Activated effector memory CD4-positive, alpha-beta T cell treated with Interleukin-2 at 50 U/mL for 16 hours (primary cell): Measurements from ENCODE around the gene JPT2.

ENCODE experiments used
- DNase-seq: peaks from one replicate; pipeline ENCODE4 v3.0.0-alpha.2; 2020

The JPT2 gene

GRCh38 chr16:1653023-1653422 lies 25.1 kb upstream of the JPT2 start:
- no peak for DNase-seq

- no peak for DNase-seq
Measured at GRCh38 chr16:1654505-1655268, 23.4 kb upstream of the JPT2 start.

GRCh38 chr16:1655269-1655807 lies 22.7 kb upstream of the JPT2 start:
- no peak for DNase-seq

GRCh38 chr16:1655909-1656807 lies 21.9 kb upstream of the JPT2 start:
- DNase-seq: no peak

DNA sequence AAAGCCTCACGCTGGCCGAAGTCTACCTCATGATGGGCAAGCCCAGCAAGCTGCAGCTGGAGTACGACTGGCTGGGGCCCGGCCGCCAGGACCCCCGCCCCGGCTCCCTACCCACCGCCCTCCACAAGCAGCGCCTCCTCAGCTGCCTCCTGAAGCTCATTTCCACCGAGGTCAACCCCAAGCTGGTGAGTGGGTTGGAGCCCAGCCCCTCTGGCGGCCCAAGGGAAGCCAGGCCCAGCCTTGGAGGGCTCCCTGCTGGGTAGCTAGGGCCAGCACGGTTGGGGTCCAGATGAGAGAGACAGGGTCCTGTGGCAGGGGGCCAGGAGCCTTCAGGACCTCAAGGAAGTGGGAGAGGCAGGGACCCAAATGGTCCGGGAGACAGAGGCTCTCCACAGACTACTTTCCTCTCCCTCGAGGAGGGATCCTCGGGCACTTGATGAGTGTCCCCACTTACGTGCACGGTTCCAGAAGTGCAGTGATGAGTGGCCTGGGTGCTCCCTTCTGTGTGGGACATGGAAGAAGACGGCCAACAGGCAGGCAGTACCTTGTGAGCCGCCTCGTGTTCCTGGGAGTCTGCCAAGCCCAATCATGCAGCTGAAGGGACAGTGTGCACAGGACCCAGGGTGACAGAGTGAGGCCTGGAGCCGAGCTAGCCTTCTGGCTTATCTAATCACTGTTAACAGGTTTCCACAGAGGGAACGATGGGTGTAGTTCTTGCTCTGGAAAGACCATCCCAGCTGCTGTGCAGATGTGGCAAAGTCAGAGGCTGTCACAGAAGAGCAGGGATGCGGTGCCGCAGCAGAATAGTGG lies 21.1 kb upstream of the JPT2 start:
- DNase-seq: no peak

DNA sequence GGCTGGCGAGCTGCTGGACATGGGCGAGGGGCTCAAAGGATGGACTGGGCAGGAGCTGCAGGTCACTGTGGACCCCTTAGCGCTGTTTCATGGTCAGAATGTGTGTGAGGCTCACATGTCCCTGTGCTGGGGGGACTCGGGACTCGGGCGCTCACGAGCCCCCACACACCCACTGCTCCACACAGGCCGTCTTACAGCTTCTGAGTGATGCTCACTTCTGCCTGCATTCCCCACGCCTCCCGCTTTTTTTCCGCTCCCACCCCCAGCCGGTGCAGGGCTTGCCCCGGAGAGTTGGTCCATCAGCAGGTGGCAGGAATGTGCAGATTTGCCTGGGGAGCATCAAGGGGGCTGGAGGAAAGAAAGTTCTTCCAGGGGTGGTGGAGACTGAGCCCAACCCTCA lies 20.2 kb upstream of the JPT2 start:
- no peak for DNase-seq

- no peak for DNase-seq
Measured at GRCh38 chr16:1659031-1659430, 19.0 kb upstream of the JPT2 start.

DNA sequence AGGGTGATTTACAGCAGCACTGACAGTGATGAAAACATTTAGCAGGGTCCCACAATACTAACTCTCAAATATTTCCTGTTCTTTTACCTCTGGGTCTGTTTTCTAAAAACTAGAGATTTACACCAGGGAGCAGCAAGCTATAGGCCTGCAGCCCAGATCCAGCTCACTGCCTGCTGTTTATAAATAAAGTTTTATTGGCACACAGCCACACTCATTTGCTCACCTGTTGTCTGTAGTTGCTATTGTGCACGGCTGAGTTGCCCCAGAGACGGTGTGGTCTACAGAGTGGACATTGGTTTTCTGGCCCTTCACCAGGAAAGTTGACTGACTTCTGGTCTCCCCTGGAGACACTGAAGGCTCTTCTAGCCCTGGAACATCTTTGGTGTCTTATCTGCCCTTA lies 16.3 kb upstream of the JPT2 start:
- no peak for DNase-seq

DNA sequence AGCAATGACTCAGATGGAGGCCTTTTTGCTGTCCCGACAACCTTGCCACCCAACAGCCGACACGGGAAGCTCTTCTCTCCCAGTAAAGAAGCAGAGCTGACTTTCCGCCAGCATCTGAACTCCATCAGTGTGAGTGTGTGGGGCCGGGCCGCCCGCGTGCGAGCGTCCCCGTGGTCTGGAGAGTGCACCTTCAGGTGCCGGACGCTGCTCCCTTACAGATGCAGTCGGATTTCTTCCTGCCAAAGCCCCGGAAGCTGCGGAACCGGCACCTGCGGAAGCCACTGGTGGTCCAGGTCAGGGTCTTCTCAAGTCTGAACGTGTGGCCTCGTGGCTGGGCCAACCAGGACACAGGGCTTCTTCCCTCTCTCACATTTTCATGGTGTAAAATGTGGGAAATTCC lies 15.5 kb upstream of the JPT2 start:
- no peak for DNase-seq

DNA sequence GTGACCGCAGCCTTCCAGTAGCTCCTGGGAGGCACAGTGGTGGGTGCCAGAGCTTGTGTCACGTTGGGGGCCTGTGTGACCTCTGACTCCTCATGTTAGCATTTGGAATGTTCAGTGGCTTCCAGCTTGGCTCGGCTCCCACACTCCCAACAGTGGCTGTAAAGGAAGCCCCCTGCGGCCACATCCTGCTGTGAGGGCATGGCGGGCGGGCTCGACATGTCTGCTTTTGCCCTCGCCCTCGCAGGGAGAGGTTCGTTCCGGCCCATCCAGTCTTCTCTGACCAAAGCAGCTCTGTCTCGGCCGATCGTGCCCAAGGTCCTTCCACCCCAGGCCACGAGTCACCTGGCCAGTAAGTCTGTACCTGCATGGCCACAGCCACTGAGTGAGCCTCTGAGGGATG lies 12.2 kb upstream of the JPT2 start:
- no peak for DNase-seq

DNA sequence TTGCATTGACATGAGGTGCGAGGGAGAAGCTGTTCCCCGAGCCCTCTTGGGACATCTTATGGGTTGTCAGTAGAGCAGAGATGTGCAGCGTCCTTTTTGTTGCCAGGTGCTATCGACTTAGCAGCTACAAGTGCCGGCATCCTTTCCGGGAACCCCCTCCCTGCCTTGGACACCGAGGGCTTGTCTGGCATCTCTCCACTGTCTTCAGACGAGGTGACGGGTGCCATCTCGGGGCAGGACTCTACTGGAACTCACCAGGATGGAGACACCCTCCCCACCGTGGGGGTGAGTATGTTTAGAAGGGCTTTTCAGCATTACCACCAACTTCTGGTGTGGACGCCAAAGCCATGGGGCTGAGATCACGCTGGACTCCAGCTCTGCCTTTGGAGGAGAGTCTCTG lies 11.8 kb upstream of the JPT2 start:
- no peak for DNase-seq

GRCh38 chr16:1667271-1667670 lies 10.8 kb upstream of the JPT2 start:
- DNase-seq: no peak

GRCh38 chr16:1667916-1668315 lies 10.2 kb upstream of the JPT2 start:
- no peak for DNase-seq

- DNase-seq: no peak
Measured at GRCh38 chr16:1668612-1669319, 9.3 kb upstream of the JPT2 start.

DNA sequence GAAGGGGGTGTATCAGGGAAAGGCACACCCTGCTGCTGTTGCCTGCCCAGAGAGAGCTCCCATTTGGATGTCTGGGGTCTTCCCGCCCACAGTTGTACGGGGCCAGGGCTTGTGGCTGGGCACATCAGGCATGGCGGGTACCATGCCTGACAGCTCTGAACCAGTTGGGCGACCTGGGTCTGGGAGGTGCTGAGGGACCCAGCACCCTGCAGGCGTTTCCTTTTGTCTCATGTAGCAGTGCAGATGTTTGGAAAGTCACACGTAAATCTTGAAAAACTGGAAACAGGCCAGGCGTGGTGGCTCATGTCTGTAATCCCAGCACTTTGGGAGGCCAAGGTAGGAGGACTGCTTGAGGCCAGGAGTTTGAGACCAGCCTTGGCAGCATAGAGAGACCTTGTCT lies 8.4 kb upstream of the JPT2 start:
- DNase-seq: no peak

DNA sequence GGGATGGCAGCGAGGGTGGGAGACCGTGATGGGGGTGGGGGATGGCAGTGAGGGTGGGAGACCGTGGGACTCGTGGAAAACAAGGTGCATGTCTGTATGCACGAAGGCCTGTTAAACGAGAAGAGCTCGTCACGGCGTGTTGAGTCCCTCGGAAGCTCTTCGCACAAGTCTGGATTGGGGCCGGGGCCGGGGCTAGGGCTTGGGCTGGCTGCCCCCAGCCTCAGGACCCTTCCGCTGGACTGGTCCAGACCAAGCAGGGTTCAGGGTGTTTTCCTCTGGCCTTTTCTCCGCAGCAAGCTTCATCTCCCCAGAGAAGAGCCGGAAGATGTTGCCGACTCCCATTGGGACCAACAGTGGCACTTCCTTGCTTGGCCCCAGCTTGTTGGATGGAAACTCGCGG lies 7.7 kb upstream of the JPT2 start:
- DNase-seq: no peak

- no peak for DNase-seq
Measured at GRCh38 chr16:1670866-1671265, 7.2 kb upstream of the JPT2 start.

DNA sequence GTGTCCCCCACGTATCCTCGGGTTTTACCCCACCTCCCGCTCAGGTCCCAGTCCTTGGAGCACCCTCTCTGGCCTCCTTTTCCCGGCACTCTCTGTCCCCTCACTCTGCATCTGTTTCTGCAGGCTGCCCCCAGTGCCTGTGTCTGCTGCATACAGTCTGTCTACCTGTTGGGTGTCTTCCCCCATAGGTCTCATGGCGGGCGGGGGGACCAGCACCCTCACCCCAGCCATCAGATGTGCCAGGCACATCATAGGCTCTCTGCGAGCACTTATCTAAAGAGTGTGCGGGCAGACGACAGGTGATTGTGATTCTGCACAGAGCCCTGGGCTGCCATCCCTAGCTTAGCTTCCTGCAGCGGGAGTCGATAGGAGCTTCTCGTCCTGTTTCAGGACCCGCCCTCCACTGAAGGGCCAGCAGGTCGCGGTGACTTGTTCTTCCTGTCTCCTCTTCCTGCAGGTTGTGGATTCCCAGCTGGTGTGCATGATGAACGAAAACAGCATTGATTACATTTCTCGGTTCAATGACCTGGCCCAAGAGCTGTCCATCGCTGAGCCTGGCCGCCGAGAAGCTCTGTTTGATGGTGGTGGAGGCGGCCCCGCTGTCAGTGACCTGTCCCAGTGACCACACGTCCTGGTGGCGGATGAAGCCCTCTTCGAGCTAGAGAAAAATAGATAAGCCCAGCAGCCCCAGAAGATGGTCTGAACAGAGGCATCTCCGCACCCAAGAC lies 4.5 kb upstream of the JPT2 start:
- DNase-seq: no peak

DNA sequence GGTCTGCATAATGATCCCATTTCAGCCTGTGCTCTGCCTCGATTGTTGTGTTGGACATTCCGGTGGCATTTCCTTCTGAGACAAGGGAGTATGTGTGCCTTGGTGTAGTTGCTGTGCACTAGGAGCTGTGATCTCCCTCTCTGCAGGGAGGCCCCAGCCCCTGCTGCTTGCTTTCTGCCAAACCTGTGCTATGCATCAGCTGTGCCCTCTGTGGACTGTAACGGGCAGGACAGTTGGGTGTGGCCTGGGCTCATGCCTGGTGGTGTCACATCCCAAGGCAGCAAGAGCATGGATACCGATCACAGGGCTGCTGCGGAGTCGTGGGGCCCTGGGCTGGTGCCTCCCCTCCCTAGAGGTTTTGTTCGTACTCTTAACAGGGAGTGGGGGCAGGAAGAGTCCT lies 3.8 kb upstream of the JPT2 start:
- DNase-seq: no peak

GRCh38 chr16:1674751-1675664 lies 3.1 kb upstream of the JPT2 start:
- no peak for DNase-seq

DNA sequence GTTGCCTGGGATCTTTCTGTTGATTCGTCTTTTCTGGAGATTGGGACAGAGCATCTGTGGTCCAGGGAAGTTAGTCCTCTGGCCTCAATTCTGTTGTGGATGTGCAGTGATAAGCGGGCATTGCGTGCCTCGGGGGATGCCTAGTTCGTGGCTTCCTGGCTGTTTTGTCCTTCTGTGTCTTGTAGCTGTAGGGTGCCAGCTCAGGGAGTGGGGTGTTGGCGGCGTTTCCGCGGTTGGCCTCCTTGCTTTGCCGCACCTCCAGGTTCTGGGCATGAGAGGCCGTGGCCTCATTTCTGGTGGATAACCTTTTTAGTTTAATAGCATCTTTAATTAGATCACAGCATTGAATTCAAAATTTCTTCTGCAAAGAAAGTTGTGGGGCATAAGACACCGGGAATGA lies 1.4 kb upstream of the JPT2 start:
- no peak for DNase-seq
